GM18951 (cell line): ENCODE measurements around the gene RANBP3.
"Not testable (repeated sequence)": the region's sequence is repeated elsewhere in the genome, so short reads cannot be mapped to it uniquely, and the experiment has no call there.

Source experiments
- POLR2A ChIP-seq: IDR thresholded peaks from 4 replicates; pipeline ENCODE4 v1.6.1; 2011; ENCODE audit warnings: mild to moderate bottlenecking; ENCODE audit not compliant: insufficient read length, insufficient read depth; ENCODE audit errors: extremely low read depth
- in situ Hi-C: fragments of 300-500 bp; cut with MboI; formaldehyde crosslinking; loops from one replicate; pipeline ENCODE4 v1.12.0; 2022; ENCODE audit warnings: low sequenced_read_pairs, mixed read lengths, inconsistent platforms; ENCODE audit not compliant: unreplicated experiment

Gene RANBP3

DNA sequence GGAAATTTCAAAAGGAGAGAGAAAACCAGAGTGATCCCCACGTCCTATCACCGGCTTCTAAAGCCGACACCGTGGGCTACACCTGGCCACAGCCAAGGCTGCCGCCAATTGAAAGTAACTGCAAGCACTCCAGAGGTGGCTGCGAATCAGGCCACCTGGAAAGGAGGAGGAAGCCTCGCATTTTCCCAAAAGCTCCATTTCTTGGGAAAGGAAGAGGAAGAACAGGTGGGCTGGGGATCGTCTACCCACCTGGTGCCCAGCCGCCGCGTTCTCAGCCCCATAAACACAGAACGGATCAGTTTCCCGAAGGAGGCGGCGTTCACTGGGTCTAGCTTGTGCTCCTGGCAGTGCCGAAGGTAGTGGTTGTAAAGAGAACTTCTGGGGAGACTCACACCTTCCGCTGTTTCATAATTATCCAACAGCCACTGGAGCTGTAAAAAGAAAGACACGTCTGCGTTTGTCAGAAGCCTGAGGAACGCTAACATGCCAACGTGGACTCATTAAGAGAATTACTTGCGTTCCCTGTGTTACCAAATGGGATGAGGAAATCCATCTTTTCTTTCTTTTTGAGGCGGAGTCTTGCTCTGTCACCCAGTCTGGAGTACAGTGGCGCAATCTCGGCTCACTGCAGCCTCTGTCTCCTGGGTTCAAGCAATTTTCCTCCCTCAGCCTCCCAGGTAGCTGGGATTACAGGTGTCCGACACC is 38.1 kb upstream of the RANBP3 start:
- in situ Hi-C loops = no loop called here
- TF ChIP-seq POLR2A = no peak

GRCh38 chr19:6014551-6015135 is 36.7 kb upstream of the RANBP3 start:
- in situ Hi-C loops = no loop called here
- TF ChIP-seq POLR2A = no peak

GRCh38 chr19:6012426-6013170 is 34.7 kb upstream of the RANBP3 start:
- TF ChIP-seq POLR2A = no peak
- in situ Hi-C loops = no loop called here

DNA sequence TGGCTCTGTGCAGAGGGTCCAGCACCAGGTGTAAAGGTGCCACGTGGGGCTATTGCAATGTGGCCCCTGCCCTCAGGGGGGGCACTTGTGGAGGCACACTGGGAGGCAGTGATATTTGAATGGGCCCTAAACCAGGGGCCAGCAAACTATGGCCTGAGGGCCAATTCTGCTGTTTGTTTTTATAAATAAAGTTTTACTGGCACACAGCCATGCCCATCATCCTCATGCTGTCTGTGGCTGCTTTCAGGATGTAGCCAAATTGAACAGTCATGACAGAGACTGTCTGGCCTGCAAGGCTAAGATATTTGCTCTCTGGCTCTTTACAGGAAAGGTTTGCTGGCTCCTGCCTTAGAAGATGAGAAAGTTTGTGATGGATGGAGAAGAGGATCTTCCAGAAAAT is 33.9 kb upstream of the RANBP3 start:
- TF ChIP-seq POLR2A = no peak
- in situ Hi-C loops = no loop called here

GRCh38 chr19:6011206-6011605 is 33.3 kb upstream of the RANBP3 start:
- no peak for TF ChIP-seq POLR2A
- in situ Hi-C loops = no loop called here

DNA sequence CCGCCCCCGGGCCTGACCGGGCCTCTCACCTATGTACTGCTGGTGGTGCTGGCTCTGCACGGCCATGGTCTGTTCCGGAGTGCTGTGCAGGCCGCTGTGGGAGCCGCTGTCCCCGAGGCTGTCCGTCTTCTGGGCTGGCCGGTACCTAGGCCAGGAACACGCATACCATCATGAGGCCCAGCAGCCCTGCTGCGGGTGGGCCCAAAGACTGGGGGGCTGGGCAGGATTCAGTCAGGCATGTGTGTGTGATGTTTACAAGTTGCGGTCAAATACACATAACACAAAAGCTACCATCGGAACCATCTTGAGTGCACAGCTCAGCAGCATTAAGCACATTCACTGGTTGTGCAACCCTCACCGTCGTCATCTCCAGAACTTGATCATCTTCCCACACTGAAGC is 32.2 kb upstream of the RANBP3 start:
- in situ Hi-C loops = no loop called here
- TF ChIP-seq POLR2A = no peak

GRCh38 chr19:6007866-6008265 is 29.9 kb upstream of the RANBP3 start:
- in situ Hi-C loops = no loop called here
- no peak for TF ChIP-seq POLR2A

DNA sequence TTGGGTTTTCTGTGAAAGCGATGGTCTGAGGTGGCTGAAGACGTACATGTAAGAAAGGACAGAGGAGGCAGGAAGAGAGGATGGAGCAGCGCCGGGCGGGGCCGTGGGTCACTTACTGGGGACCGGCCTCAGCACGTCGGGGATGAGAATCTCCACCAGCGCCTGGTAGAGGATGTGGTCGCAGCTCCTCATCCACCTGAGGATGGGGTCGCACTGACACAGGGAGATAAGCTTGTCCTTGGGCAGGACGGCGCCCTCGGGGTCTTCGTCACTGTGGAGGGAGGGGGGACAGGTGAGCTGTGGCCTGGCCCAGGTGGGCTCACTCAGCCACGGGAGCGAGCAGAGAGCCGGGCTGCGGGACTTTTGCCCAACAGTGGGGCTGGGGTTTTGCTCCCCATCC is 29.0 kb upstream of the RANBP3 start:
- no peak for TF ChIP-seq POLR2A

DNA sequence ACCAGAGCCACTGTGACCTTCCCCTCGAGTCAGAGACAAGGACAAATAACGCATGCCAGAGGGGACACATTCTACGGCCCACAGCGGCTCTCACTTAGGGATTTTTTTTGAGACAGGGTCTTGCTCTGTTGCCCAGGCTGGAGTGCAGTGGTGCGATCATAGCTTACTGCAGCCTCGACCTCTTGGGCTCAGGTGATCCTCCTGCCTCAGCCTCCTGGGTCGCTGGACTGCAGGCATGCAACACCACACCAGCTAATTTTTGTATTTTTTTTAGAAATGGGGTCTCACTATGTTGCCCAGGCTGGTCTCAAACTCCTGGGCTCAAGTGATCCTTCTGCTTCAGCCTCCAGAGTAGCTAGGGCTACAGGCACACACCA is 28.1 kb upstream of the RANBP3 start:
- in situ Hi-C loops = not testable (repeated sequence)

More for the DNA sequence above, 29.0 kb upstream of the RANBP3 start:
- in situ Hi-C loops = no loop called here

- in situ Hi-C loops = no loop called here
- no peak for TF ChIP-seq POLR2A
Measured at GRCh38 chr19:6005321-6006069, 27.6 kb upstream of the RANBP3 start.

- no peak for TF ChIP-seq POLR2A
- in situ Hi-C loops = no loop called here
Measured at GRCh38 chr19:6003976-6004375, 26.0 kb upstream of the RANBP3 start.

- TF ChIP-seq POLR2A = no peak
- in situ Hi-C loops = no loop called here
Measured at GRCh38 chr19:6002591-6002990, 24.7 kb upstream of the RANBP3 start.

DNA sequence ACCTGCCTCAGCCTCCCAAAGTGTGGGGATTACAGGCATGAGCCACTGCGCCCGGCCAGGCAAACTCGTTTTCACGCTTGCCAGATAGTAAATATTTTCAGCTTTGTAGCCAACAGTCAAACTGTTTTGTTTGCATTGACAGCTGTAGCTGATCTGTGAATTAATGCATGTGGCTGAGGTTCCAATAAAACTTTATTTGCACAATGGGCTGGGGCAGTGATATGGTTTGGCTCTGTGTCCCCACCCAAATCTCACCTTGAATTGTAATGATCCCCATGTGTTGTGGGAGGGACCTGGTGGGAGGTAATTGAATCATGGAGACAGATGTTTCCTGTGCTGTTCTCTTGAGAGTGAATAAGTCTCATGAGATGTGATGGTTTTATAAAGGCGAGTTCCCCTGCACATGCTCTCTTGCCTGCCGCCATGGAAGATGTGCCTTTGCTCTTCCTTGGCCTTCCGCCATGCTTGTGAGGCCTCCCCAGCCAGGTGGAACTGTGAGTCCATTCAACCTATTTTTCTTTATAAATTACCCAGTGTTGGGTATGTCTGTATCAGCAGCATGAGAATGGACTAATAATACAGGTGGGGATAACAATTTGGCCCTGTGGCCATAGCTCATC is 22.4 kb upstream of the RANBP3 start:
- TF ChIP-seq POLR2A = no peak
- in situ Hi-C loops = no loop called here
